ENCODE measurements around the gene MYCT1.

DNA sequence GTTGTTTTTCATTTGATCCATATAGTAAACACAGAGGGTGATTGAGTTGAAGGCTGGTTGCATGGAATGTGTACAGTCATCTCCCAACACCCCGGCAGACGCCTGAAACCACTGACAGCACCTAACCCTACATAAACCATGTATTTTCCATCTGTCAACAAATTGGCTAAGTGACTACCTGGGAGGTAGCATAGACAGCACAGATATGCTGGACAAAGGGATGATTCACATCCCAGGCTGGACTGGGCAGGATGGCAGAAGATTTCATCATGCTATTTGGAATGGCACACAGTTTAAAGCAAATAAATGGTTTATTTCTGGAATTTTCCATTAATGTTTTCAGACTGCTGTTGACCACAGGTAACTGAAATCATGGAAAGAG lies 48.5 kb downstream of the MYCT1 start:
- TF ChIP-seq ZNF138 (CRISPR knock-in tag; conservative IDR thresholded peaks at IDR 0.05) (no peak), JUN (CRISPR knock-in tag; IDR thresholded peaks at IDR 0.05) (no peak), MAX (CRISPR knock-in tag; IDR thresholded peaks at IDR 0.05) (no peak), MYBL2 (CRISPR knock-in tag; IDR thresholded peaks at IDR 0.05) (no peak), ETV6 (CRISPR knock-in tag; IDR thresholded peaks at IDR 0.05) (no peak), CTCF (IDR thresholded peaks at IDR 0.05) (no peak)
- TF ChIP-seq, protein P1, sequence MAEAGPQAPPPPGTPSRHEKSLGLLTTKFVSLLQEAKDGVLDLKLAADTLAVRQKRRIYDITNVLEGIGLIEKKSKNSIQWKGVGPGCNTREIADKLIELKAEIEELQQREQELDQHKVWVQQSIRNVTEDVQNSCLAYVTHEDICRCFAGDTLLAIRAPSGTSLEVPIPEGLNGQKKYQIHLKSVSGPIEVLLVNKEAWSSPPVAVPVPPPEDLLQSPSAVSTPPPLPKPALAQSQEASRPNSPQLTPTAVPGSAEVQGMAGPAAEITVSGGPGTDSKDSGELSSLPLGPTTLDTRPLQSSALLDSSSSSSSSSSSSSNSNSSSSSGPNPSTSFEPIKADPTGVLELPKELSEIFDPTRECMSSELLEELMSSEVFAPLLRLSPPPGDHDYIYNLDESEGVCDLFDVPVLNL (CRISPR knock-in tag; IDR thresholded peaks at IDR 0.05; ENCODE audit: borderline replicate concordance, low read depth), result no peak

All from WTC11 (cell line).